ENCODE results near the gene PRAMEF27.
"Not testable (repeated sequence)": the region's sequence is repeated elsewhere in the genome, so short reads cannot be mapped to it uniquely, and the experiment has no call there.

PRAMEF27 gene

DNA sequence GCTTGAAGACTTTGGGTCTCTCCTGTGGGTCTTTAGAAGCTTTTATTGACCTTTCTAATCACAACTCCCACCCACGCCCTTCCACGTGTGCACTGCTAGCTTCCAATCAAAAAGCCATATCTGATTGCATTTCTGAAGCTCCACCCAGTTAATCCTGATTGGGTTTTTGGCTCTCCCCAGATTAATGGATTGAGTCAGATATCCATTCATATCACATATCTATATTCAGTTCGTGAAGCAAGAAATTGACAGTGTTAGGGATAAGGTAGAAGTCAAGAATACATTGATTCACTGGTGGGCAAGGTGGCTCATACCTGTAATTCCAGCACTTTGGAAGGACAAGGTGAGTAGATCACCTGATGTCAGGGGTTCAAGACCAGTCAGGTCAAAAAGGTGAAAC, at the start of gene PRAMEF27:
Gene PRAMEF27, minus strand, starts transcription at position 101 of the 400 bp plus-strand sequence. CDS start 2,916 bp downstream, outside the sequence.
- DNase-seq (ENCODE audit: low spot score): not testable (repeated sequence)

DNA sequence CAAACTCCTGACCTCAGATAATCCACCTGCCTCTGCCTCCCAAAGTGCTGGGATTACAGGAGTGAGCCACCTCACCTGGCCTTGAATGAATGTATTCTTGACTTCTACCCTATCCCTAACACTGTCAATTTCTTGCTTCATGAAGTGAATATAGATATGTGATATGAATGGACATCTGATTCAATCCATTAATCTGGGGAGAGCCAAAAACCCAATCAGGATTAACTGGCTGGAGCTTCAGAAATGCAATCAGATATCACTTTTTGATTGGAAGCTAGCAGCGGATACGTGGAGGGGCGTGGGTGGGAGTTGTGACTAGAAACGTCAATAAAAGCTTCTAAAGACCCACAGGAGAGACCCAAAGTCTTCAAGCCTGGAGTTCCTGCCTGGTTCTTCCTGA, 14.1 kb upstream of the PRAMEF27 start, which contains the start of gene PRAMEF25:
Gene PRAMEF25, plus strand, starts transcription at position 301 of the 400 bp plus-strand sequence. CDS start 2,920 bp downstream, outside the sequence.
- DNase-seq (ENCODE audit: low spot score): not testable (repeated sequence)

DNA sequence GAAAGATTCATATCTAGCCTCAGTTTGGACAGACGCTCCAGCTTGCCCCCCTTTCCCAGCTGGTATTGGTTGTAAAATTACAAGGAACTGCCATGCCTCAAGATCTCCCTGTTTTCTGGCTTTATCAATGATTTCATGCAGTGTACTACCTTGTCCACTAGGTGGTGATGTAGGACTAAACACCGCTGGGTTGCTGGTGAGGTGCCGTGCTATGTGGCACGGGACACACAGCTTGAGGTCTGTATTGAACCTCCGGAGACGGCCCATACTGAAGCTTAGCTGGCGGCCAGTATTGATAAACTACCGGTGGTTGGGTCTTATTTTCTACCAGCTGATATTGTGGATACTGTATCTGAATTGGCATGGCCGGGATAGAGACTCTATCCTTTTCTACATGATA, 36.5 kb downstream of the PRAMEF27 start:
- not testable (repeated sequence) for DNase-seq (ENCODE audit: low spot score)

- not testable (repeated sequence) for DNase-seq (ENCODE audit: low spot score)
Observed at GRCh38 chr1:13011932-13012331, 44.4 kb downstream of the PRAMEF27 start.

- not testable (repeated sequence) for DNase-seq (ENCODE audit: low spot score)
Observed at GRCh38 chr1:13009348-13009747, 47.0 kb downstream of the PRAMEF27 start.

- not testable (repeated sequence) for DNase-seq (ENCODE audit: low spot score)
Observed at GRCh38 chr1:13005732-13006131, 50.6 kb downstream of the PRAMEF27 start.
